COLO668 (cell line): Measurements from ENCODE around the gene KIRREL3.

Source experiments
- DNase-seq: peaks from one replicate; lab custom pipeline; 2025; ENCODE audit not compliant: unreplicated experiment; lab: John Stamatoyannopoulos, UW

The KIRREL3 gene

GRCh38 chr11:126415128-126415527, 585.4 kb downstream of the KIRREL3 start:
- no peak for DNase-seq

GRCh38 chr11:126414615-126415014, 586.0 kb downstream of the KIRREL3 start:
- no peak for DNase-seq

GRCh38 chr11:126413843-126414405, 586.6 kb downstream of the KIRREL3 start:
- DNase-seq, result no peak

GRCh38 chr11:126413426-126413825, 587.1 kb downstream of the KIRREL3 start:
- no peak for DNase-seq

- no peak for DNase-seq
Observed at GRCh38 chr11:126411971-126412381, 588.6 kb downstream of the KIRREL3 start.

- no peak for DNase-seq
Observed at GRCh38 chr11:126410649-126411048, 589.9 kb downstream of the KIRREL3 start.

- DNase-seq, result no peak
Observed at GRCh38 chr11:126409620-126409985, 591.0 kb downstream of the KIRREL3 start.

GRCh38 chr11:126408901-126409619, 591.5 kb downstream of the KIRREL3 start:
- no peak for DNase-seq

GRCh38 chr11:126408496-126408895, 592.1 kb downstream of the KIRREL3 start:
- DNase-seq, result no peak

GRCh38 chr11:126407682-126408288, 592.8 kb downstream of the KIRREL3 start:
- no peak for DNase-seq

- DNase-seq, result no peak
Observed at GRCh38 chr11:126407101-126407521, 593.5 kb downstream of the KIRREL3 start.

- DNase-seq, result no peak
Observed at GRCh38 chr11:126406368-126406767, 594.2 kb downstream of the KIRREL3 start.

GRCh38 chr11:126405906-126406305, 594.7 kb downstream of the KIRREL3 start:
- DNase-seq, result no peak

- DNase-seq, result no peak
Observed at GRCh38 chr11:126405374-126405773, 595.2 kb downstream of the KIRREL3 start.

GRCh38 chr11:126404367-126404766, 596.2 kb downstream of the KIRREL3 start:
- no peak for DNase-seq

GRCh38 chr11:126403658-126404057, 596.9 kb downstream of the KIRREL3 start:
- no peak for DNase-seq

- DNase-seq, result no peak
Observed at GRCh38 chr11:126403022-126403581, 597.5 kb downstream of the KIRREL3 start.

GRCh38 chr11:126400479-126400878, 600.1 kb downstream of the KIRREL3 start:
- DNase-seq, result no peak

GRCh38 chr11:126400019-126400418, 600.6 kb downstream of the KIRREL3 start:
- no peak for DNase-seq

GRCh38 chr11:126398721-126399120, 601.8 kb downstream of the KIRREL3 start:
- DNase-seq, result no peak

GRCh38 chr11:126398296-126398695, 602.3 kb downstream of the KIRREL3 start:
- no peak for DNase-seq

- no peak for DNase-seq
Observed at GRCh38 chr11:126396965-126397364, 603.6 kb downstream of the KIRREL3 start.
